ENCODE measurements around the gene CNTROB.
A peak's percentile ranks its signal among the peaks of the same experiment; 100 is the strongest.

Gene CNTROB

DNA sequence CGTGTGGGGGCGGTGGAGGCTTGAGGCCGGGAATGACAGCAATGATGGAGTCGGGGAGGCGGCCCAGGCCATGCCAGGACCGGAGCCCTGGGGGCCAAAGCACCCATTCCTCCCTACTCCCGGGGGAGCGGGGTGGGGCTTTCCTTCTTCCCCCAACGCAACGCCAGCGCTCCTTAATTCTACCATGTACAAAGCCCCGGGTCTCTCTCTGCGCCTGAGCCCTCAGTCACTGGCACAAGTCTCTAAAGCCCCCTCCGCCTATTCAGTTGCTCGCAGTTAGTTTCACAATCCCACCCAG is 15.7 kb upstream of the CNTROB start:
- Histone ChIP-seq H3K36me3 (ENCODE audit: insufficient read depth) (no peaks in the 10 kb centered on the region), H3K79me2 (ENCODE audit: insufficient read depth, low read depth) (no peaks in the 10 kb centered on the region), H3K27me3 (ENCODE audit: insufficient read depth, low read depth) (no peaks in the 10 kb centered on the region), H4K20me1 (ENCODE audit: insufficient read depth) (no peaks in the 10 kb centered on the region), H2AFZ (ENCODE audit: low read depth) (peak overlapping the region; percentile 30; the same call in 1 of the 2 replicates), H3K4me3 (IDR thresholded peaks at IDR 0.05; ENCODE audit: insufficient read depth, low read depth, low read length) (no peak overlapping the region), H3K27ac (peak overlapping the region; percentile 66; the same call in 1 of the 2 replicates), H3K4me1 (ENCODE audit: low read depth, poor library complexity, severe bottlenecking) (no peaks in the 10 kb centered on the region), H3K4me2 (peak overlapping the region; percentile 25; the same call in 1 of the 2 replicates), H3K9ac (peak overlapping the region; percentile 57; the same call in 1 of the 2 replicates)
- TF ChIP-seq, protein P1, sequence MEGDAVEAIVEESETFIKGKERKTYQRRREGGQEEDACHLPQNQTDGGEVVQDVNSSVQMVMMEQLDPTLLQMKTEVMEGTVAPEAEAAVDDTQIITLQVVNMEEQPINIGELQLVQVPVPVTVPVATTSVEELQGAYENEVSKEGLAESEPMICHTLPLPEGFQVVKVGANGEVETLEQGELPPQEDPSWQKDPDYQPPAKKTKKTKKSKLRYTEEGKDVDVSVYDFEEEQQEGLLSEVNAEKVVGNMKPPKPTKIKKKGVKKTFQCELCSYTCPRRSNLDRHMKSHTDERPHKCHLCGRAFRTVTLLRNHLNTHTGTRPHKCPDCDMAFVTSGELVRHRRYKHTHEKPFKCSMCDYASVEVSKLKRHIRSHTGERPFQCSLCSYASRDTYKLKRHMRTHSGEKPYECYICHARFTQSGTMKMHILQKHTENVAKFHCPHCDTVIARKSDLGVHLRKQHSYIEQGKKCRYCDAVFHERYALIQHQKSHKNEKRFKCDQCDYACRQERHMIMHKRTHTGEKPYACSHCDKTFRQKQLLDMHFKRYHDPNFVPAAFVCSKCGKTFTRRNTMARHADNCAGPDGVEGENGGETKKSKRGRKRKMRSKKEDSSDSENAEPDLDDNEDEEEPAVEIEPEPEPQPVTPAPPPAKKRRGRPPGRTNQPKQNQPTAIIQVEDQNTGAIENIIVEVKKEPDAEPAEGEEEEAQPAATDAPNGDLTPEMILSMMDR (conservative IDR thresholded peaks at IDR 0.05; ENCODE audit: low read depth, low read length), result no peak

DNA sequence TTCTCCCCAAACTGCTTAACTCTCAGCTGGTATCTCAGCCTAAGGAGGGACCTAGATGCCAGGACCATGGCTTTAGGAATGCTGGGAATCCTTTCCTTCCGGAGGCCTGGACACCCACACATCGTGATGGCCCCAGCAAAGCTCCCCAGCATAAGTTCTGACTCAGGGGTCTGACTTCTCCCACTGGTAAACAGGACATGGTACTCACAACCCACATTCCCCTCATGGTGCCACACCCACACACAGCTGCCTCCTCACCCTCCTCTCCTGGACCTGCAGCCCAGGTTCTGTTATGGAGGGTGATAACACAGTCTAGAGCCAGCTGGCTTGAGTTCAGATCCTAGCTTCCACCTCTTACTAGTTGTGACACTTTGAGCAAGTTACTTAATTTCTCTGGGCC is 15.2 kb upstream of the CNTROB start:
- Histone ChIP-seq H3K9ac (no peak overlapping the region; the same call in 1 of the 2 replicates), H3K36me3 (ENCODE audit: insufficient read depth) (no peaks in the 10 kb centered on the region), H3K79me2 (ENCODE audit: insufficient read depth, low read depth) (no peaks in the 10 kb centered on the region), H3K27ac (no peak overlapping the region), H3K4me2 (peak overlapping the region; percentile 25; the same call in 1 of the 2 replicates), H4K20me1 (ENCODE audit: insufficient read depth) (no peaks in the 10 kb centered on the region), H3K27me3 (ENCODE audit: insufficient read depth, low read depth) (no peaks in the 10 kb centered on the region), H2AFZ (ENCODE audit: low read depth) (no peak overlapping the region), H3K4me1 (ENCODE audit: low read depth, poor library complexity, severe bottlenecking) (no peaks in the 10 kb centered on the region), H3K4me3 (IDR thresholded peaks at IDR 0.05; ENCODE audit: insufficient read depth, low read depth, low read length) (no peak overlapping the region)
- TF ChIP-seq, protein P1 (conservative IDR thresholded peaks at IDR 0.05; ENCODE audit: low read depth, low read length), result no peak

DNA sequence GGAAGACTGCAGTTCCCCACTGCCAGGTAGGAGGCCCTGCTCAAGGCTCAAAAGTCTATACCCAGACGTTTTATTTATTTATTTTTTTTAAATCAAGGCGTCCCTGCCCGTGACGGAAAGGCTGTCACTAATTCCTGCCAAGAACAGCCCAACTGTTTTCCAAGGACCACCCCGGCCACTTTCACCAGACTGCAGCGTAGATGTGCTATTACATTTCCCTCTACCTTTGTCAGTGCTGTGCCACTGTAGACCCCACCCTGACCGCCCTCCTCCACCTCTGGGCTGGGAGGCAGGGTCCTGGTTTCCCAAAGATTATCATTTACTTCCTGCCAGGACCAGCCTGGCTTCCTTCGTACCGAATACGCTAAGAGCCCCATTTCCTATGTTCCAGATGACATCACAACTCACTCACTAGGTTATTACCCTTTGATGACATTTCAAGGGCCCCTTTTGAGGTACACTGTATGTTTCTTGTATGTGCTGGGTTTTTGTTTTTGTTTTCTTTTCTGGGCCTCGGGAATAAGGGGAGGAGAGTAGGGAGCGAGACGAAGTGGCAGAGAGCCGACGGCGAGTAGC is 9.6 kb upstream of the CNTROB start:
- H3K27me3 ChIP-seq (ENCODE audit: insufficient read depth, low read depth), result no peaks in the 10 kb centered on the region
- H3K27ac ChIP-seq, result no peak overlapping the region
- H4K20me1 ChIP-seq (ENCODE audit: insufficient read depth), result no peaks in the 10 kb centered on the region
- H3K4me2 ChIP-seq, result no peak overlapping the region
- no peak overlapping the region for H2AFZ ChIP-seq (ENCODE audit: low read depth)
- TF ChIP-seq, protein P1 (conservative IDR thresholded peaks at IDR 0.05; ENCODE audit: low read depth, low read length), result no peak
- no peak overlapping the region for H3K9ac ChIP-seq
- no peaks in the 10 kb centered on the region for H3K4me1 ChIP-seq (ENCODE audit: low read depth, poor library complexity, severe bottlenecking)
- no peaks in the 10 kb centered on the region for H3K36me3 ChIP-seq (ENCODE audit: insufficient read depth)
- H3K4me3 ChIP-seq (IDR thresholded peaks at IDR 0.05; ENCODE audit: insufficient read depth, low read depth, low read length), result no peak overlapping the region
- no peaks in the 10 kb centered on the region for H3K79me2 ChIP-seq (ENCODE audit: insufficient read depth, low read depth)

DNA sequence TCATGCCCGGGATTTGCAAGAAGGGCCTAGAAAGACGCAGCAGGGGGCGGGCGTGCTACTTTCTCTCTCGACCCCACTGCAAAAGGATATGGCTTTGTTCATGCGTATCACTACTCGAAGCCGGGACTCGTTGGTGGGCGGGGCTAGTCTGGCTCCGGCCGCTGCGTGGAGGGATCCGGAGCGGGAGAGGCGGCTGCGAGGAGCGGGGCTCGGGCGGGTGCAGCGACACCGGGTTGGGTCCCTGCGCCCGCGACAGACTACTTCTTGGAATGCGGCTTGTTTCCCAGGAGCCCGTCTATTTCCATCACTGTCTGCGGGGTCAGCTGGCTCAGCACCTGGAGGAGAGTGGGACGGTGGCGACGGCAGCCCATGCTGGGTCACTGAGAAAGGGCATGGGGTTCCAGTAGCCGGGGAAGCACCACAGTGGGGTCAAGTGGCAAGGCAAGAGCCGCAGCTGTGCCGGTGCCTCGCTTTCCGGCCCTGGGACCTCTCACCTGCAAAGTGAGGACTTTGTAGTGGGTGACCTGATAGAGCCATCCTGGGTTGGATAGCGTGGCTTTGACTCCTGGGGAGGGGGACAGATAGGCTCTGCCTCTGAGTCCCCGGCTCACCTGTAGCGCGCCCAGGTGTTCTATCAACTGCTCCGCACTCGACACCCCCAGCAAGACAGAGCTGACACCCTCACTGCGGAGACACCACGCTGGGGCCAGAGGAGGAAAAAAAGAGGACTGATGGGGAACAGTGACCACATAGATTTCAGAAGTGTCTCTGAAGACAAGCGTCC is 9.0 kb upstream of the CNTROB start:
- H3K9ac ChIP-seq, result no peak overlapping the region
- no peaks in the 10 kb centered on the region for H3K4me1 ChIP-seq (ENCODE audit: low read depth, poor library complexity, severe bottlenecking)
- no peak overlapping the region for H2AFZ ChIP-seq (ENCODE audit: low read depth)
- no peaks in the 10 kb centered on the region for H3K79me2 ChIP-seq (ENCODE audit: insufficient read depth, low read depth)
- H3K4me2 ChIP-seq, result no peak overlapping the region
- no peaks in the 10 kb centered on the region for H3K36me3 ChIP-seq (ENCODE audit: insufficient read depth)
- TF ChIP-seq, protein P1 (conservative IDR thresholded peaks at IDR 0.05; ENCODE audit: low read depth, low read length), result no peak
- H3K4me3 ChIP-seq (IDR thresholded peaks at IDR 0.05; ENCODE audit: insufficient read depth, low read depth, low read length), result no peak overlapping the region
- H4K20me1 ChIP-seq (ENCODE audit: insufficient read depth), result no peaks in the 10 kb centered on the region
- H3K27me3 ChIP-seq (ENCODE audit: insufficient read depth, low read depth), result no peaks in the 10 kb centered on the region
- H3K27ac ChIP-seq, result no peak overlapping the region

Measured in KMS-11 (cell line).